Ovary (tissue), 3 donors: ENCODE results near the gene C1orf226.

Experiments used
- EP300 ChIP-seq: sonication (generic); formaldehyde crosslinking; IDR thresholded peaks from one replicate; pipeline ENCODE4 v1.6.1; 2017; ENCODE audit warnings: antibody characterized with exemption
- TF ChIP-seq, protein P1 (sequence below), 3 donors: fragments of 450-650 bp in 2 of 3; fragments of 200-600 bp in 1 of 3; IDR thresholded peaks; one replicate each; pipeline versions ENCODE4 v1.5.1 to v1.8.0; 2016 to 2022; ENCODE audit warnings: antibody characterized with exemption in 3 of 3, mild to moderate bottlenecking in 1 of 3
- donor health status: DM: no; HTN: no; CAD: no.

DNA sequence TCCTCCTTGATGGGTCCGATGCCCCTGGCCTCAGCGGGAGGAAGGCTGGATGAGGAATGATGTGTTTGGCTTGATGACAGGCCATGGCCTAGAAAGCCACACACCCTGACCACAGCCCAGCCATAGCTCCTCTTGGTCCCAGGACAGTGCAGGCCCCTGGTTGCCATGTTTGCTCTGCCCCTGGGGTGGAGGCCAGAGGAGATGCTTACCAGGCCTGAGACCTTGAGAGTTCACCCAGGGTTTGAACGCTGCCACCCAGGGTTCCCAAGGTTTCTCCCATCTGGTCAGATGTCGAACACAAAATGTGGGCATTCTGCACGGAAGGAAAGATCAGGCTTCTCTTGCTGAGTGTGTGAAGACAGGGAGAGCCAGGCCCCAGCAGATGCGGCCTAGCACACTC lies 2.6 kb downstream of the C1orf226 start:
- TF ChIP-seq, protein P1, sequence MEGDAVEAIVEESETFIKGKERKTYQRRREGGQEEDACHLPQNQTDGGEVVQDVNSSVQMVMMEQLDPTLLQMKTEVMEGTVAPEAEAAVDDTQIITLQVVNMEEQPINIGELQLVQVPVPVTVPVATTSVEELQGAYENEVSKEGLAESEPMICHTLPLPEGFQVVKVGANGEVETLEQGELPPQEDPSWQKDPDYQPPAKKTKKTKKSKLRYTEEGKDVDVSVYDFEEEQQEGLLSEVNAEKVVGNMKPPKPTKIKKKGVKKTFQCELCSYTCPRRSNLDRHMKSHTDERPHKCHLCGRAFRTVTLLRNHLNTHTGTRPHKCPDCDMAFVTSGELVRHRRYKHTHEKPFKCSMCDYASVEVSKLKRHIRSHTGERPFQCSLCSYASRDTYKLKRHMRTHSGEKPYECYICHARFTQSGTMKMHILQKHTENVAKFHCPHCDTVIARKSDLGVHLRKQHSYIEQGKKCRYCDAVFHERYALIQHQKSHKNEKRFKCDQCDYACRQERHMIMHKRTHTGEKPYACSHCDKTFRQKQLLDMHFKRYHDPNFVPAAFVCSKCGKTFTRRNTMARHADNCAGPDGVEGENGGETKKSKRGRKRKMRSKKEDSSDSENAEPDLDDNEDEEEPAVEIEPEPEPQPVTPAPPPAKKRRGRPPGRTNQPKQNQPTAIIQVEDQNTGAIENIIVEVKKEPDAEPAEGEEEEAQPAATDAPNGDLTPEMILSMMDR (IDR thresholded peaks at IDR 0.05): no peak
- TF ChIP-seq EP300: no peak
